ENCODE data around the gene MFSD2A. TPM values are rescaled to one million over a fixed set of nuclear protein-coding genes. Genes with fewer than 3 reads are reported as not detected.

MFSD2A gene
- total and polyA plus RNA-seq, 5 donors = 0.31 to 1.1 (median 0.68) TPM

DNA sequence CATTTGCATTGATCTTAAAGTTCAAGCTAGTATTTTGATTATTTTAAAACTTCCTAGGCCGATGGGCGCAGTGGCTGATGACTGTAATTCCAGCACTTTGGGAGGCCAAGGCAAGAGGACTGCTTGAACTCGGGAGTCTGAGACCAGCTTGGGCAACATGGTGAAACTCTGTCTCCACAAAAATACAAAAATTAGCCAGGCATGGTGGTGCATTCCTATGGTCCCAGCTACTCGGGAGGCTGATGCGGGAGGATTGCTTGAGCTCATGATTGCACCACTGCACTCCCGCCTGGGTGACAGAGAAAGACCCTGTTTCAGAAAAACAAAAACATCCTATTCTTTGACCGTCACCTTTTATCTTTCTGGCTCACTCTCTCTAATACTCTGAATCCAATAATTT lies 30.0 kb downstream of the MFSD2A start:
- ATAC-seq = no peak
- intact Hi-C loops (cut with DNase I) = no loop called here

DNA sequence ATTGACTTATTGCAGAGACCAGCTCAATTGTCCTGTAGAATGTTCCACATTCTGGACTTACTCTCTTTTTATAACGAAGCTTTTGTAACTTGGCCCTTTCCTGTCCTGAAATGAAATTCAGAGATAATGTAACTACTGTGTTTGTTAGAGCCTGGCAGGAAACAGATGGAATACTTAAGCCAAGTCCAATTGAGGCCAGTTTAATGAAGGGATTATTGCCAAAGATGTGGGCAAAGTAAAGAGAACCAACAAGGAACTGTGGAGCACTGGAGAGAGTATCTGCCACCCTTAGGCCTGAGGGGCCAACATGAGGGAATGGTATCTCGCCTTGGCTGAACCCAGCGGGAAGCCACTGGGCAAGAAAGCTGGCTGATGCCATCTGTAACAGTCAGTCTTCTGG lies 32.9 kb downstream of the MFSD2A start:
- intact Hi-C loops (cut with DNase I) = no loop called here
- no peaks in the 10 kb centered on the region for H3K9me3 ChIP-seq (ENCODE audit: control insufficient read depth, low read length)
- H3K27ac ChIP-seq (ENCODE audit: low read length) = no peak overlapping the region
- 59% methylated on average over 3 of the region's 3 CpGs for WGBS
- no peaks in the 10 kb centered on the region for H3K27me3 ChIP-seq (ENCODE audit: control insufficient read depth, insufficient read depth)
- DNase-seq = no peak
- peak in 1 of 2 donors; percentile 42 for ATAC-seq
- H3K4me1 ChIP-seq (ENCODE audit: control insufficient read depth, insufficient read depth, low read length) = no peaks in the 10 kb centered on the region
- H3K4me3 ChIP-seq (ENCODE audit: low read length) = no peak overlapping the region

More for the DNA sequence above, 30.0 kb downstream of the MFSD2A start:
- Histone ChIP-seq H3K4me3 (ENCODE audit: low read length) (no peak overlapping the region), H3K27me3 (ENCODE audit: control insufficient read depth, insufficient read depth) (no peaks in the 10 kb centered on the region), H3K27ac (ENCODE audit: low read length) (no peak overlapping the region), H3K9me3 (ENCODE audit: control insufficient read depth, low read length) (no peaks in the 10 kb centered on the region), H3K4me1 (ENCODE audit: control insufficient read depth, insufficient read depth, low read length) (no peaks in the 10 kb centered on the region)
- WGBS = 83% methylated on average over 7 of the region's 7 CpGs
- DNase-seq = no peak

DNA sequence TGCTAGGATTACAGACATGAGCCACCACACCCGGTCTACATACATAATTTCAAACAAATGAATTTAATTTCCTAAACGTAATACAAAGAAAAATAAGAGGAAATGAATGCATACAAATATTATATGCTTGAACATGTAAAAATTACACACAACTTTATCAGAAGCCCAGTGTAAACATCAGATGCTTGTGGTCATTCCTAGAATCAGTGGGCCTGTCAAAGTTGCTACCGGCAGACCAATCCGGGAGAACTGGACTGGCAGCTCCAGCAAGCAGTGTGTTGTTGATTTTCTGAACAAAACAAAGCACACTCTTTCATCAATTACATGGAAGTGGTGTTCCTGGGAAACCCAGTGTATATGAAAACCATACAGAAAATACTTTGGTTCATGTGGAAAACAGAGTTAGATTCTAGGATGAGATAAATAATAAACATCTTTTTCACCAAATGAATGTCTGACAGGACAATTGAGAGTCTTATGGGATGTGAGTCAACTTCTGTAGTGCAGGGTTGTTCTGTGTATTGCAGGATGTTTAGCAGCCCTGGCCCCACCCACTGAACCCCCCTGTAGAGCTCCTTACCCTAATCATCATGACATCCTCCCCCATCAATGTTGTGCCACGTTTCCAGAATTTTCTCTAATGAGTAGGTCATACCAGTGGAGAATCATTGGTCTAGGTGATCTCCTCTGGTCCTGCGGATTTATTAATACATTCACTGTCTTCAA lies 33.8 kb downstream of the MFSD2A start:
- 79% methylated on average over 6 of the region's 6 CpGs for WGBS

GRCh38 chr1:39990428-39990827 lies 35.5 kb downstream of the MFSD2A start:
- DNase-seq = no peak
- Histone ChIP-seq H3K27me3 (ENCODE audit: control insufficient read depth, insufficient read depth) (no peaks in the 10 kb centered on the region), H3K27ac (ENCODE audit: low read length) (no peak overlapping the region), H3K4me3 (ENCODE audit: low read length) (no peak overlapping the region), H3K4me1 (ENCODE audit: control insufficient read depth, insufficient read depth, low read length) (no peaks in the 10 kb centered on the region), H3K9me3 (ENCODE audit: control insufficient read depth, low read length) (no peaks in the 10 kb centered on the region)
- WGBS = 88% methylated on average over 4 of the region's 4 CpGs
- no peak for ATAC-seq
- intact Hi-C loops (cut with DNase I) = no loop called here

More for the DNA sequence above, 33.8 kb downstream of the MFSD2A start:
- H3K9me3 ChIP-seq (ENCODE audit: control insufficient read depth, low read length) = no peaks in the 10 kb centered on the region
- H3K4me1 ChIP-seq (ENCODE audit: control insufficient read depth, insufficient read depth, low read length) = no peaks in the 10 kb centered on the region
- no peak overlapping the region for H3K4me3 ChIP-seq (ENCODE audit: low read length)
- H3K27me3 ChIP-seq (ENCODE audit: control insufficient read depth, insufficient read depth) = no peaks in the 10 kb centered on the region
- no peak overlapping the region for H3K27ac ChIP-seq (ENCODE audit: low read length)
- intact Hi-C loops (cut with DNase I) = no loop called here
- DNase-seq (no peak), ATAC-seq (no peak)

DNA sequence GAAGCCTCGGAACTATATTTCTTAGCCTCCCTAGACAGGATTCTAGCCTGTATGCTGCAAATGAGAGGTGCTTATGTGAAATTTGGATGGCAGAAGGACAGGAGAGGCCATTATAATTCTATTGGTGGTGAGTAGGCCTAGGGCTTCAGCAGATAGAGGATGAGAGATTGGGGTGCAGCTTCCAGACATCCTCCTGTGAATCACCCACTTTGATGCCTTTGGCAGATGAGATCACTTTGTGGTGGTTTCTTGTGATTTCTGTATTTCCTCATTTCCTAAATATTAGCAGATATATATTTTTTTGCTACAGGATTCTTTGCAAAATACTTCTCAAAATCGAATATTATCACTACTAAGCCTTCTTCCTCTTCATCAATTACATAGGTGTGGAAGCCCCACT lies 37.3 kb downstream of the MFSD2A start:
- Histone ChIP-seq H3K27me3 (ENCODE audit: control insufficient read depth, insufficient read depth) (no peaks in the 10 kb centered on the region), H3K9me3 (ENCODE audit: control insufficient read depth, low read length) (no peaks in the 10 kb centered on the region), H3K4me1 (ENCODE audit: control insufficient read depth, insufficient read depth, low read length) (no peaks in the 10 kb centered on the region), H3K27ac (ENCODE audit: low read length) (no peak overlapping the region), H3K4me3 (ENCODE audit: low read length) (no peak overlapping the region)
- ATAC-seq (no peak), DNase-seq (no peak)
- intact Hi-C loops (cut with DNase I) = no loop called here
- 72% methylated on average over 2 of the region's 2 CpGs for WGBS

DNA sequence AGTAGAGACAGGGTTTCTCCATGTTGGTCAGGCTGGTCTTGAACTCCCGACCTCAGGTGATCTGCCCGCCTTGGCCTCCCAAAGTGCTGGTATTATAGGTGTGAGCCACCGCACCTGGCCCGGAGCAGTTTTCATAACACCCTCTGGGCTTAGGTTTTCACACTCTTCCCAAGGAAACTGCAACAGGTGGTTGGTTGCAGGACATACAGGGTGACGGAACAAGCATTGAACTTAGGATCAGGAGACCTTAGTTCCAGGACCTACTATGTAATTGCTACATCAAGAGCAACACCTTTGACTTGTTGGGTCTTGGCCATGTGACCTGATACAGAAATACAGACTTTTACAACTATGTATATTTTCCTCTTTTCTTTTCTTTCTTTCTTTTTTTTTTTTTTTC lies 37.9 kb downstream of the MFSD2A start:
- intact Hi-C loops (cut with DNase I) = no loop called here
- Histone ChIP-seq H3K9me3 (ENCODE audit: control insufficient read depth, low read length) (no peaks in the 10 kb centered on the region), H3K27ac (ENCODE audit: low read length) (no peak overlapping the region), H3K4me1 (ENCODE audit: control insufficient read depth, insufficient read depth, low read length) (no peaks in the 10 kb centered on the region), H3K4me3 (ENCODE audit: low read length) (no peak overlapping the region), H3K27me3 (ENCODE audit: control insufficient read depth, insufficient read depth) (no peaks in the 10 kb centered on the region)
- 94% methylated on average over 5 of the region's 5 CpGs for WGBS
- DNase-seq (no peak), ATAC-seq (no peak)

GRCh38 chr1:39995973-39996393 lies 41.0 kb downstream of the MFSD2A start:
- intact Hi-C loops (cut with DNase I) = no loop called here
- WGBS = 93% methylated on average over 1 of the region's 1 CpG
- no peaks in the 10 kb centered on the region for H3K4me1 ChIP-seq (ENCODE audit: control insufficient read depth, insufficient read depth, low read length)
- ATAC-seq (peak in 1 of 2 donors; percentile 29), DNase-seq (no peak)
- no peaks in the 10 kb centered on the region for H3K9me3 ChIP-seq (ENCODE audit: control insufficient read depth, low read length)
- H3K4me3 ChIP-seq (ENCODE audit: low read length) = no peak overlapping the region
- H3K27ac ChIP-seq (ENCODE audit: low read length) = no peak overlapping the region
- no peaks in the 10 kb centered on the region for H3K27me3 ChIP-seq (ENCODE audit: control insufficient read depth, insufficient read depth)

DNA sequence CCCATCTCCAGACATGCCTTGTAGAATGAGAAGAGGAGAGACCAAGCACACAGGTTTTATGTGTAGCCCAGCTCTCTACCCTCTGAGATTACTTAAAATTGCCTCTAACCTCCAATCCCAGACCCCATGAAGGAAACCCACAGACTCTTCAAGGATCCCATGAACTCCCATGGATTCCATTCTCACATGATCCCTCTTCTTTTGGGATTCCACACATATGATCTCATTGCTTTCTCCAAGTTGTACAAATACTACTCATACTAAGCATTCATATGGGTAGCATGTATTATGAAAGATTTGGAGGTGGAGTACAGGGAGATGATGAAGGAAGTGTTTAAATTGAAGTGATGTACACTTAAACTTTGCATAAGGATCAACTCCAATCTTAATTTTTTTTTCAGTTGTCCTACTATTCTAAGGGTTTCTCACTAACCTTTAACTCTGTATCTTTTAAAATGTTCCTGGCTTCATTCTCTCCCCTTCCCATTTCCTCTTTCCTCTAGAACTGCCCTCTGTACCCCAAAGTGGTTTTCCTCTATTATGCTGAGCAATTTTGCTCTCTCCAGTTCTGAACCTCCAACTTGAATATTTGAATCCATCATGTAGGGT lies 41.6 kb downstream of the MFSD2A start:
- H3K4me1 ChIP-seq (ENCODE audit: control insufficient read depth, insufficient read depth, low read length) = no peaks in the 10 kb centered on the region
- H3K27ac ChIP-seq (ENCODE audit: low read length) = no peak overlapping the region
- intact Hi-C loops (cut with DNase I) = no loop called here
- no peak overlapping the region for H3K4me3 ChIP-seq (ENCODE audit: low read length)
- no peaks in the 10 kb centered on the region for H3K27me3 ChIP-seq (ENCODE audit: control insufficient read depth, insufficient read depth)
- H3K9me3 ChIP-seq (ENCODE audit: control insufficient read depth, low read length) = no peaks in the 10 kb centered on the region
- DNase-seq (no peak), ATAC-seq (no peak)

DNA sequence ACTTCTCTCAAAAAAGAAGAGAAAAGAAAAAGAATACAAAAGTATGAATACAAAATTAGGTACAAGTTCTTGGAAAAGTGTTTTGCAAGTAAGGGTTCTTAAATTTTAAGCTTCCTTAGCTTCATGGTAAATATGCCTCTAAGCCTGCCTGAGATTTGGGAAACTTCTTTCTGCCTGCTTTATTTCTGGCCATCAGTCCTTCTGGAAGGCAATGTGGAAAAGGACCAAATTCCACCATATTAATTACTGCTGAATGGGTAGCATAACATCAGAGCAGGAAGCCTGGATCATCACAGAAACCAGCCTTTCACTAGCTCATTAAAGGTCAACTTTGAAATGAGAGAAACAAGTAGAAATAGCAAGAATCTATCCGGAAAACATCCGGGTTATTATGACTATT lies 46.5 kb downstream of the MFSD2A start:
- no peak overlapping the region for H3K4me3 ChIP-seq (ENCODE audit: low read length)
- ATAC-seq = no peak
- no peaks in the 10 kb centered on the region for H3K9me3 ChIP-seq (ENCODE audit: control insufficient read depth, low read length)
- no peaks in the 10 kb centered on the region for H3K27me3 ChIP-seq (ENCODE audit: control insufficient read depth, insufficient read depth)
- 53% methylated on average over 2 of the region's 2 CpGs for WGBS
- no peaks in the 10 kb centered on the region for H3K4me1 ChIP-seq (ENCODE audit: control insufficient read depth, insufficient read depth, low read length)
- H3K27ac ChIP-seq (ENCODE audit: low read length) = no peak overlapping the region
- DNase-seq = no peak
- intact Hi-C loops (cut with DNase I) = no loop called here

DNA sequence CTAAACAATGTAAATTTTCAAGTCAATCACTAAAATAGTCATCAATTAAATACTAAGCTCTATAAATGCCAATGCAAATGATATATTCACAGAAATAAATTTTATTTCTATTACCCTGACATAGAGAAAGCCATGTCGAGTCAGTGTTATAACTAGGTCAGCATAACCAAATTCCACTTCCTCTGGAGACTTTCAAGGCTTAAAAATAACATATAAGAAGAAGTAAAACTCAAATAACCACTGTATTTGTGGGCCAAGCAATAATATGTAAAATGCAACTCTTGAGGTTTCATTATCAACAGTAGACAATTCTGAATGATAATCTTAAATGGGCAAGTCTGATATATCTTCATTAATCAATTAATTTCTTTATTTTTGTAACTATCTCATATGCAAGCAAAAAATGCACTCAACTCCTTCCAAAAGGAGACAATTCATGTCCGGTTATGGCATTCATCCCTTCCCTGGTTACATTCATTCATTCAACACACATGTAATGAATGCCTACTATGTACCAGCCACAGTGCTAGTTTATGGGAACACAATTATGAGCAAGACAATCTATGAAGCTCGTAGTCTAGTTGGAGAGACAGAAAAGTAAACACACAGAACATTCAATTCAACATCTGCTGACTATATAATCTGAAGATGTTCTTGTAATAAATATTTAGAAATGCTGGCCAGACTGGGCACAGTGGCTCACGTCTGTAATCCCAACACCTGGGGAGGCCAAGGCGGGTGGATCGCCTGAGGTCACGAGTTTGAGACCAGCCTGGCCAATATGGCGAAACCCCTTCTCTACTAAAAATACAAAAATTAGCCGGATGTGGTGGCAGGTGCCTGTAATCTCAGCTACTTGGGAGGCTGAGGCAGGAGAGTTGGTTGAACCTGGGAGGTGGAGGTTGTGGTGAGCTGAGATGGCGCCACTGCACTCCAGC lies 48.5 kb downstream of the MFSD2A start:
- no peaks in the 10 kb centered on the region for H3K9me3 ChIP-seq (ENCODE audit: control insufficient read depth, low read length)
- H3K27ac ChIP-seq (ENCODE audit: low read length) = no peak overlapping the region
- H3K4me1 ChIP-seq (ENCODE audit: control insufficient read depth, insufficient read depth, low read length) = no peaks in the 10 kb centered on the region
- intact Hi-C loops (cut with DNase I) = no loop called here
- ATAC-seq (no peak), DNase-seq (no peak)
- H3K27me3 ChIP-seq (ENCODE audit: control insufficient read depth, insufficient read depth) = no peaks in the 10 kb centered on the region
- WGBS = 85% methylated on average over 10 of the region's 10 CpGs
- H3K4me3 ChIP-seq (ENCODE audit: low read length) = no peak overlapping the region

DNA sequence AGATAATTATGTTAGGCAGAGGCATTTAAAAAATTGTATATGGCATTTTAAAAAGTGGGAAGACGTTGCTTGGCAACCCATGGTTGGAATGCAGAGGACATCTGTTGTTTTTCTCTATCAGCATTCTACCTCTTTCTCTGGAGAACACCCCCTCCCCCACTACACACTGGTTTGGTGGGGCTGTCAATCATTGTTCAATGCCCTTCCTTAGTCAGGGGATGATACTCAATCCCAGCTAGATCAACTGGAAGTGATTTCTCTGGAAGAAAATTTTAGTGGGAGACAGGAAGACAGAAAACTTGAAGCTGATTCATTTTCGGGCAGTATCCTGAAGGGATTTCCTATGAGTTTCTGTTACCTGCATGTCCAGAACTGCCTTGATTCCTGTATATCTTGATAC lies 49.9 kb downstream of the MFSD2A start:
- Histone ChIP-seq H3K27me3 (ENCODE audit: control insufficient read depth, insufficient read depth) (no peaks in the 10 kb centered on the region), H3K4me1 (ENCODE audit: control insufficient read depth, insufficient read depth, low read length) (no peaks in the 10 kb centered on the region), H3K27ac (ENCODE audit: low read length) (no peak overlapping the region), H3K9me3 (ENCODE audit: control insufficient read depth, low read length) (no peaks in the 10 kb centered on the region), H3K4me3 (ENCODE audit: low read length) (no peak overlapping the region)
- intact Hi-C loops (cut with DNase I) = no loop called here
- WGBS = 54% methylated on average over 2 of the region's 2 CpGs
- ATAC-seq (no peak), DNase-seq (no peak)
